ENCODE results near the gene S100A10. TPM values are rescaled to one million over a fixed set of nuclear protein-coding genes. Genes with fewer than 3 reads are reported as not detected.

S100A10 gene
- 76.5 TPM for total RNA-seq

GRCh38 chr1:151993734-151994496 is at the start of gene S100A10:
Gene S100A10 (minus strand): TSS chr1:151993859. CDS start chr1:151986230, 7,629 bp downstream.

GRCh38 chr1:152036267-152037216 is 42.9 kb upstream of the S100A10 start, which contains the start of gene S100A11:
Gene S100A11 (minus strand): TSS chr1:152037004. CDS start chr1:152036915, 89 bp downstream.

Other genes with a start within 250 kb of the S100A10 start
- gene MRPL9, start 230.4 kb downstream of the S100A10 start, total RNA-seq, result 59.6 TPM
- 5.2 TPM for gene TDRKH, start 203.4 kb downstream of the S100A10 start, total RNA-seq
- 0.47 TPM for gene LINGO4, start 188.4 kb downstream of the S100A10 start, total RNA-seq
- gene RORC, start 162.1 kb downstream of the S100A10 start, total RNA-seq, result 10.2 TPM
- gene C2CD4D, start 154.0 kb downstream of the S100A10 start, total RNA-seq, result 0.12 TPM
- 0.41 TPM for gene THEM5, start 140.1 kb downstream of the S100A10 start, total RNA-seq
- 18.5 TPM for gene THEM4, start 84.3 kb downstream of the S100A10 start, total RNA-seq
- 48.2 TPM for gene S100A11, start 43.1 kb upstream of the S100A10 start, total RNA-seq
- gene TCHHL1, start 95.2 kb upstream of the S100A10 start, total RNA-seq, result not detected
- gene TCHH, start 121.6 kb upstream of the S100A10 start, total RNA-seq, result 0.06 TPM
- not detected for gene RPTN, start 165.4 kb upstream of the S100A10 start, total RNA-seq
- gene HRNR, start 230.3 kb upstream of the S100A10 start, total RNA-seq, result not detected

Measured in metanephros (tissue), 1 donor.